Measurements from ENCODE around the gene TCL1B.
"Not testable (repeated sequence)": the region's sequence is repeated elsewhere in the genome, so short reads cannot be mapped to it uniquely, and the experiment has no call there.

The TCL1B gene

DNA sequence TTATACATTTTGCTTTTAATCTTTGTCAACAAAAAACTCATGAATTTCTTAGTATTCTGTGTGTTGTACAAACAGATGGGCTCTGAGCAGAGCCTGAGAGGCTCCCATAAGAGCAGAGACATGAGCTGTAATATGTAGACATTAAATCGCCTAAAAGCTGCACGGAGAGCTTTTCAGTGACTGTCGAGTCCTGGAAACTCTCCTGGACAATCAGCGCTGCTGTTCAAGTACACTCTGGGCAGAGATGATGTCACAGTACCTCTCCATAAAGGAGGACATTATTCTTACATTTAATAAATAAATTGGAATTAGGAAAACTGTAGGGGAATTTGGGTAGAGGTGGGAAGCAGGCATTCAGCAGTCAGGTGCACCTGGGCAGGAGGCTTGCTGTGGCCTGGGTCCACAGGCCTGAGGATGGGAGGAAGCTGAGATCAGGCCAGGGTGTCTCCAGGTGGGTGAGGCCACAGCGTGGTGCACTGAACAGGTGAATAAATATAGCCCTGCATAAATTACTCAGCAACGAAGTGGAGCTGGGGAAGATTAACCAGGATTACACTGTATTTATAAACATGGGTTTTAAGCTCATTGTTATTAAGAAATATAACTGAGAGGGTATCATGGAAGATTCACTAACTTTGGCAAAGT, 41.0 kb downstream of the TCL1B start (continued):
- TF ChIP-seq, protein P1, sequence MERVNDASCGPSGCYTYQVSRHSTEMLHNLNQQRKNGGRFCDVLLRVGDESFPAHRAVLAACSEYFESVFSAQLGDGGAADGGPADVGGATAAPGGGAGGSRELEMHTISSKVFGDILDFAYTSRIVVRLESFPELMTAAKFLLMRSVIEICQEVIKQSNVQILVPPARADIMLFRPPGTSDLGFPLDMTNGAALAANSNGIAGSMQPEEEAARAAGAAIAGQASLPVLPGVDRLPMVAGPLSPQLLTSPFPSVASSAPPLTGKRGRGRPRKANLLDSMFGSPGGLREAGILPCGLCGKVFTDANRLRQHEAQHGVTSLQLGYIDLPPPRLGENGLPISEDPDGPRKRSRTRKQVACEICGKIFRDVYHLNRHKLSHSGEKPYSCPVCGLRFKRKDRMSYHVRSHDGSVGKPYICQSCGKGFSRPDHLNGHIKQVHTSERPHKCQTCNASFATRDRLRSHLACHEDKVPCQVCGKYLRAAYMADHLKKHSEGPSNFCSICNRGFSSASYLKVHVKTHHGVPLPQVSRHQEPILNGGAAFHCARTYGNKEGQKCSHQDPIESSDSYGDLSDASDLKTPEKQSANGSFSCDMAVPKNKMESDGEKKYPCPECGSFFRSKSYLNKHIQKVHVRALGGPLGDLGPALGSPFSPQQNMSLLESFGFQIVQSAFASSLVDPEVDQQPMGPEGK (CRISPR knock-in tag; IDR thresholded peaks at IDR 0.05; ENCODE audit: borderline replicate concordance) = no peak
- TF ChIP-seq OSR1 (CRISPR knock-in tag; IDR thresholded peaks at IDR 0.05) = no peak

DNA sequence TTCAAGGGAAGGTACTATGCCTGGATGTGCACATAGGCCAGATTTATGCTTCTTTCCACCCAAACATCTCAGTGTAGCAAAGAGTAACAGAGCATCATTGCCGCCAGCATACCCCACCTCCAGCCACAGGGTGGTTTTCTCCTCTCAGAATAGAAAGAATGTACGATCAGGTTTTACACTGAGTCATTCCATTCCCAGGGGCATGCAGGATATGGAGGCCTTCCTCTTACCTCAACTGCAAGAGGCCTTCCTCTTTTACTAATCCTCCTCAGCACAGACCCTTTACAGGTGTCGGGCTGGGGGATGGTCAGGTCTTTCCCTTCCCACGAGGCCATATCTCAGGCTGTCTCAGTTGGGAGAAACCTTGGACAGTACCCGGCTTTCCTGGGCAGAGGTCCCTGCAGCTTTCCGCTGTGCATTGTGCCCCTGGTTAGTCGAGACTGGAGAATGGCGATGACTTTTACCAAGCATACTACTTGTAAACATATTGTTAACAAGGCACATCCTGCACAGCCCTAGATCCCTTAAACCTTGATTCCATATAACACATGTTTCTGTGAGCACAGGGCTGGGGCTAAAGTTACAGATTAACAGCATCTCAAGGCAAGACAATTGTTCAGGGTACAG, 43.3 kb downstream of the TCL1B start:
- not testable (repeated sequence) for ATAC-seq

DNA sequence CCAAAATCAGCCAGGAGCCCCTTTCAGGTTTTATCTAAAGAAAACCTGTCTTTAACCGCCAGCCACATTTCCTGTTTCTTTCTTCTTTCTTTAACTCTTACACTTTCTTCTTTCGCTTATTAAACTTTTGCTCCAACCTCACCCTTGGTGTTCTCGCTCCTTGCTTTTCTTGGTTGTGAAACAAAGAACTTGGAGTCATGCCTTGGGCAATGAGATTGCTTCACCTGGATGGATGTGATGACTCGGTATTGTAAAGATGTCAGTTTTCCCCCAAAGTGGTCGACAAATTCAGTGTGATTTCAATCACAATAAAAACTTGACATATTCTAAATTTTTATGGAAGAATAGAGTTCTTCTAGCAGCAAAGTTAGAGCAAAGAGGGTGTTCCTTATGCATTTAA, 43.9 kb downstream of the TCL1B start:
- TF ChIP-seq, protein P2, sequence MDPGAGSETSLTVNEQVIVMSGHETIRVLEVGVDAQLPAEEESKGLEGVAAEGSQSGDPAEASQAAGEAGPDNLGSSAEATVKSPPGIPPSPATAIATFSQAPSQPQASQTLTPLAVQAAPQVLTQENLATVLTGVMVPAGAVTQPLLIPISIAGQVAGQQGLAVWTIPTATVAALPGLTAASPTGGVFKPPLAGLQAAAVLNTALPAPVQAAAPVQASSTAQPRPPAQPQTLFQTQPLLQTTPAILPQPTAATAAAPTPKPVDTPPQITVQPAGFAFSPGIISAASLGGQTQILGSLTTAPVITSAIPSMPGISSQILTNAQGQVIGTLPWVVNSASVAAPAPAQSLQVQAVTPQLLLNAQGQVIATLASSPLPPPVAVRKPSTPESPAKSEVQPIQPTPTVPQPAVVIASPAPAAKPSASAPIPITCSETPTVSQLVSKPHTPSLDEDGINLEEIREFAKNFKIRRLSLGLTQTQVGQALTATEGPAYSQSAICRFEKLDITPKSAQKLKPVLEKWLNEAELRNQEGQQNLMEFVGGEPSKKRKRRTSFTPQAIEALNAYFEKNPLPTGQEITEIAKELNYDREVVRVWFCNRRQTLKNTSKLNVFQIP (CRISPR knock-in tag; IDR thresholded peaks at IDR 0.05; ENCODE audit: borderline replicate concordance, low read depth) = no peak
- ATAC-seq = no peak

GRCh38 chr14:95733212-95733611, 47.0 kb downstream of the TCL1B start:
- TF ChIP-seq RARB (CRISPR knock-in tag; IDR thresholded peaks at IDR 0.05) (no peak), ZC3H10 (CRISPR knock-in tag; IDR thresholded peaks at IDR 0.05) (no peak), ZNF565 (CRISPR knock-in tag; conservative IDR thresholded peaks at IDR 0.05; ENCODE audit: low read depth) (no peak), ZNF8 (CRISPR knock-in tag; IDR thresholded peaks at IDR 0.05) (no peak), SNAI2 (CRISPR knock-in tag; IDR thresholded peaks at IDR 0.05) (no peak), BACH2 (CRISPR knock-in tag; IDR thresholded peaks at IDR 0.05; ENCODE audit: borderline replicate concordance) (no peak), TOX (CRISPR knock-in tag; IDR thresholded peaks at IDR 0.05; ENCODE audit: borderline replicate concordance) (no peak), ZFP30 (CRISPR knock-in tag; IDR thresholded peaks at IDR 0.05) (no peak), CREB5 (CRISPR knock-in tag; IDR thresholded peaks at IDR 0.05; ENCODE audit: low read depth) (no peak), ISL1 (CRISPR knock-in tag; IDR thresholded peaks at IDR 0.05) (no peak), ZFP3 (CRISPR knock-in tag; IDR thresholded peaks at IDR 0.05) (no peak), OSR1 (CRISPR knock-in tag; IDR thresholded peaks at IDR 0.05) (no peak), ZNF70 (CRISPR knock-in tag; IDR thresholded peaks at IDR 0.05) (no peak), TCF4 (CRISPR knock-in tag; IDR thresholded peaks at IDR 0.05; ENCODE audit: borderline replicate concordance) (no peak), GLIS3 (CRISPR knock-in tag; IDR thresholded peaks at IDR 0.05) (no peak), PPARA (CRISPR knock-in tag; IDR thresholded peaks at IDR 0.05; ENCODE audit: borderline replicate concordance) (no peak), ESRRG (CRISPR knock-in tag; IDR thresholded peaks at IDR 0.05) (no peak)
- TF ChIP-seq, protein P2 (CRISPR knock-in tag; IDR thresholded peaks at IDR 0.05; ENCODE audit: borderline replicate concordance, low read depth) = no peak
- TF ChIP-seq, protein P3, sequence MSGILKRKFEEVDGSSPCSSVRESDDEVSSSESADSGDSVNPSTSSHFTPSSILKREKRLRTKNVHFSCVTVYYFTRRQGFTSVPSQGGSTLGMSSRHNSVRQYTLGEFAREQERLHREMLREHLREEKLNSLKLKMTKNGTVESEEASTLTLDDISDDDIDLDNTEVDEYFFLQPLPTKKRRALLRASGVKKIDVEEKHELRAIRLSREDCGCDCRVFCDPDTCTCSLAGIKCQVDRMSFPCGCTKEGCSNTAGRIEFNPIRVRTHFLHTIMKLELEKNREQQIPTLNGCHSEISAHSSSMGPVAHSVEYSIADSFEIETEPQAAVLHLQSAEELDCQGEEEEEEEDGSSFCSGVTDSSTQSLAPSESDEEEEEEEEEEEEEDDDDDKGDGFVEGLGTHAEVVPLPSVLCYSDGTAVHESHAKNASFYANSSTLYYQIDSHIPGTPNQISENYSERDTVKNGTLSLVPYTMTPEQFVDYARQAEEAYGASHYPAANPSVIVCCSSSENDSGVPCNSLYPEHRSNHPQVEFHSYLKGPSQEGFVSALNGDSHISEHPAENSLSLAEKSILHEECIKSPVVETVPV (CRISPR knock-in tag; IDR thresholded peaks at IDR 0.05) = no peak
- TF ChIP-seq, protein P1 (CRISPR knock-in tag; IDR thresholded peaks at IDR 0.05; ENCODE audit: borderline replicate concordance) = no peak

More at GRCh38 chr14:95733212-95733611, 47.0 kb downstream of the TCL1B start:
- no peak for ATAC-seq

Data from SK-N-SH treated with all-trans-retinoic acid at 6 μM for 48 hours (cell line).